ENCODE data around the gene GALNT9.

The GALNT9 gene

DNA sequence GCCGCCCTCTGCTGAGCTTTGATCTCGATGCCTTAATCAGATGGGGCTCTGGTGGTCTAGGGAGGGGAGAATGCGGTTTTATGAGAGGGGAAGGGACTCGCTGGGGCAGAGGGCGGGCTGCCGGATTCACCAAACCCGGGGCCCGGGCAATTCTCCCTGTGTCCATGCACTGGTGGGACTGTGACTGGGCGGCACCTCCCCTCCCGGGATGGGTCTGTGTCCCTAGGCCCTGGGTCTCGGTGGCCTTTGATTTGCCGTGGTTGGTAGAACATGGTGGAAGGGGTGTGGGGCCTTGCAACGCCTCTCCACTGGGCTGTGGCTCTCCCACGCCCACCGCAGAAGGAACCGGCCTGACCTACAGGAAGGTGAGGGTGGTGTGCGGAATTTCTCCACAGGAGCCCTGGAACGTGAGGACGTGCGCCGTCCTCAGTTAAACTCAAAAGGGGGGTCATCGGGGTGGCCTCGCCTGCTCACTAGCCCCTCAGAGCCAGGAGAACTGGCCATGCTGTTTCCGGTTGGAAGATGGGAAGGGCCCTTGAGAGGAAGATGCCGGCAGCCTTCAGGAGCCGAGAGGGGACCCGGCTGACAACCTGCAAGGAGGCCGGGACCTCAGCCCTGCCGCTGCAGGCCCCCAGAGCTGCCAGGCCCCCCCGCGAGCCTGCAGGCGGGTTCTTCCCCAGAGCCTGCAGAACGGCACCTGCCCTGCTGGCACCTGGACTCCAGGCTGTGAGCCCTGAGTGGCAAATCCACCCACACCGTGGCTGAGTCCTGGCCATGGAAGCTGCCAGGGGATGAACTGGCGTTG lies 141.5 kb downstream of the GALNT9 start:
- no peak for DNase-seq (ENCODE audit: low read depth in 2 of 3, low spot score in 1 of 3)

DNA sequence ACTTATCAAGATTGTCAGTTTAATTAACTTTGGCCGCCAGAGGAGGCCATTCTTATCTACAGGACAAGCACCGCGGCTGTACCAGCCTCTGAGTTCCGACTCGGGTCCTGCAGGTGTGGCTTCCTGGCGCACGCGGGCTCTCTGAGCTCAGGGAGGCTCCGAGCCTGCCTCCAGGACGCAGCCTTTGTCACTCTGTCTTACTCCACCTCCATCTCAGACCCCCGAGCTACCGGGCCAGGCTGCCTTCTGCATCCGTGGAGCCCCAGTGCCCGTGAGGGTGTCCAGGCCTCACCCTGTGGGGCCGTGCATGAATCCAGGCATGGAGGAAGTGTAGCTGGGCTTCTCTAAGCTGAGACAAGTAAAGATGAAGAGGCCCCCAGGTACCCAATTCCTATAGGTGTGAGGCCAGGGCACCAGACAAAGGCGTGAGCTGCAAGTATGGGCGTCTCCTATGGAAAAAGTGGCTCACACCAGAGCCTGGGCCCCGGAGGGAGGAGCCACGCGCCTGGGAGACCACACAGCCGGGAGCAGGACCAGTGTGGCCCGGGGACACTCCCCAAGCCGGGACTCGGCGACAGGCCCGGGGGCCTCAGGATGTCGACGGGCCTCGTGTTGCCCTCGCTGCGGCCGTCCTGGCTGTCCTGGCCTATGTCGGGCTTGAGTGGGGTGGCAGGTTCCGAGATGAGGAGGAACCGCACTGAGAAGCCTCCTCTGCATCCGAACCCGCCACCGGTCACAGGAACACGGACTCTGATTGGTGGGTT lies 142.3 kb downstream of the GALNT9 start:
- DNase-seq (ENCODE audit: low read depth in 2 of 3, low spot score in 1 of 3): no peak

DNA sequence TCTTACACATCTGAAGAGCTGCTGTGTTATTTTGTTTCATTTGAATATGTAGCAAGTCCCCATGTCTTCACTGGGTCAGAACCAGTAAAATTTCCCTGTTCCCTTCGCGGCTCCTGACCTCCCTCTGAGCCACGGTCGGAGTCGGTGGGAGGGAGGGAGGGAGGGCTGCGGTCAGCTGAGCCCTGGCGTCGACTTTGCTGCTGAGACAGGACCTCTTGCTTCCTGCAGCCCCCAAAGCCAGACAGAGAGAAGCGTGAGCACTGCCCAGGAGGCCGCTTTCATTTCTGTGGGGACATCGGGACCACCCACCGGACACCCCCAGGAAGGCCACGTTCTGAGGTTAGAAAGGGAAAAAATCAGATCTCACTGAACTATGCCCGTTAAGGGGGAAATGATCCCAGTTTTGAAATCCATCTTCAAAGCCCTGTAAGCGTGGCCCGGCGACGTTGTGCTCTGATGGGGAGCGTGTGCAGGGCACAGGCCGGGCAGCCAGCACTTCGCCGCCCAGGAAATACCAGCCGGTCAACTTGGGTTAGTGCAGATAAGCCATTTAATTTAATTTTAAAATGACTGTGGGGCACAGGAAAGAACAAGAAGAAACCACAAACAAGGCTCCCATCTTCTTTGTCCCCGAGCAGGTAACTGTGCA lies 143.1 kb downstream of the GALNT9 start:
- DNase-seq (ENCODE audit: low read depth in 2 of 3, low spot score in 1 of 3): no peak

DNA sequence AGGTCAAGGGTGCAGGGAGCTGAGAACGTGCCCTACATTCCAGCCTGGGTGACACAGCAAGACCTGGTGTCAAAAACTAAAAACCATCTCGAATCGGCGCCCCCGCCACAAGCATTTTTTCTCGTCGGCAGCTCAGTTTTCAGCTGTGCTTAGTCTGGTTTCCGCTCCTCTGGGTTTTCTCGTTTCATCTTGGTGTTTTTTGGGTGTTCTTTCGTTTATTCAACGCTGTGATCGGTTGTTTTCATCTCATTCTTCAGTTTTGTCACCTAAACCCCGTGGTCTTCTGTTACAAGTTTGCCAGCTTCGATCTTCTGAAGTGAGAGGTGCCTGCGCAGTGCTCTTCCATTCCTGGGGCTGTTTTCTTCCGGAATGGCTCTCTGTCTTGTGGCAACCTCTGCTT lies 143.7 kb downstream of the GALNT9 start:
- no peak for DNase-seq (ENCODE audit: low read depth in 2 of 3, low spot score in 1 of 3)

DNA sequence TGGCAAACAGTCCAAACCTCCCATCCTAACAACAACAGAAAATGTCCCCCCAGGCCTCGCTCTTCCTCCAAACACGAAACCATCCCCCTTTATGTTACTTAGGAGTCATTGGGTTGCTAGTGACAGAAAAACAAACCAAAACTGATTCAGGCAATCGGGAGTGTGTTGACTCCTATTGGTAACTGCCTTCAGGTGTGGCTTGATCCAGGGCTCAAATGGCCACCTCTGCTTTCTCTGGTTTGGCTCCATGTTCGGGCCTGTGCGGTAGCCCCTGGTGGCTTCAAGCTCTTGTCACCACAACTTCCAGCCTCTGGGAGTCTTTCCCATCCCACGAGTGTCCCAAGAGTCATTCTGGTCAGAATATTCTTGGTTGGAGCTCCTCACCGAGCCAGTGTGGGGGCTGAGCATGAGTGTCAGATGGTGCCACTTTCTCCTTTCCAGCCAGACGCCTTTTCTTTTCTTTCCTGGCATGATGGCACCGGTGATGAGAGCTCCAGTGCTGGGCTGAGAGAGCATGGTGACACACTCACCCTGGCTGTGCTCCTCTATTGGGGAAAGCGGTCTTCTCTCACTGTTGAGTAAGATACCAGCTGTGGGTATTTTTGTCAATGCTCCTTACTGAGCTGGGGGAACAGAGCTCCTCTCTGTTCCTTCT lies 146.6 kb downstream of the GALNT9 start:
- no peak for DNase-seq (ENCODE audit: low read depth in 2 of 3, low spot score in 1 of 3)

DNA sequence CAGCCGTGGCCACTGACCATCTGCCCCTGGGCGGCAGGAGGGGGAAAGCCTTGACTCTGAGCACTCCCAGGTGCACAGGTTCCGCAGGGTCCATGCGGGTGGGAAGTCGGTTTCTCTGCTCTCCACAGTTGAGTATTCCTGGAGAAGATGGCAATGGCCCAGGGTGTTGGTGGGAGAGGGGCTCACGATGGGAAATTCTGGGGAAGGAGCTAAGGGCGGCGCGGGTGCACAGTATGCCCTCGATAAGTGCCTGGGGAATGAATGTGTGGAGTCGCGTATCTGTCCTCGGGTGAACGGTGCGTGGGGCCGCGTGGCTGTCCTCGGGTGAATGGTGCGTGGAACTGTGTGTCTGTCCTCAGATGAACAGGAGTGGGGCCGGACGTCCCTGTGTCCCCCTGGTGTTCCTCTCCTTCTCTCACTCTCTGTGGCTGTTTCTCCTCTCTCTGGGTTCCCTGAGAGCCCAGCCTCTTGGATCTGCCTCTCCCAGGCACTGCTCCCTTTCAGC lies 147.1 kb downstream of the GALNT9 start:
- DNase-seq (ENCODE audit: low read depth in 2 of 3, low spot score in 1 of 3): no peak

DNA sequence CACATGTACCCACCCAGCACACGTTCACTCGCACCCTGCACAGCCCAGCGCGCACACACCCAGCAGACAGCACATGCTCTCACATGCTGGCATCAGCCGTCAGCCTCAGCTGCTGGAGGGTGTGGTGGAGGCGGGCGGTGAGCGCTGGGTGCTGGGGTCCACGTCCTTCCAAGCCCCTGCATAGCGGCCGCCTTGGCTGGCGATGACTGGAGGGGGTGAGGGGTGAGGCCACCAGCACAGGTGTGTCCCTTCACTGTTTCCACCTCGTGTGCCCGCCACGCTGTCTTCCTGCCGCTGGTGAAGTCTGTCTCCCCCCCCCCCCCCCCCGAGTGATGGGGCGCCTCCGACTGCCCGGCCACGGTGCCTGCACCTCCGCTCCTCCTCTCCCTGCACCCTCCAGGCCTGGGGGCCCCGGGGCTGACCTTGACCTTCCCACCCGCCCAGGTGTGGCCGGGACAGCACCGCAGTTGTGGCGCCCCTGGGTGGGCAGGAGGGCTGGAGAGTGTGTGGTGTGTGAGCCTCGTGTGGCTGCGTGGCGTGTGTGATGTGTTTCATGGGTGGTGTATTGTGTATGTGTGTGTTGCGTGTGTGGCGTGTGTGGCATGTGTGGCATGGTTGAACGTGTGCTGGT lies 147.7 kb downstream of the GALNT9 start:
- DNase-seq (ENCODE audit: low read depth in 2 of 3, low spot score in 1 of 3): no peak

DNA sequence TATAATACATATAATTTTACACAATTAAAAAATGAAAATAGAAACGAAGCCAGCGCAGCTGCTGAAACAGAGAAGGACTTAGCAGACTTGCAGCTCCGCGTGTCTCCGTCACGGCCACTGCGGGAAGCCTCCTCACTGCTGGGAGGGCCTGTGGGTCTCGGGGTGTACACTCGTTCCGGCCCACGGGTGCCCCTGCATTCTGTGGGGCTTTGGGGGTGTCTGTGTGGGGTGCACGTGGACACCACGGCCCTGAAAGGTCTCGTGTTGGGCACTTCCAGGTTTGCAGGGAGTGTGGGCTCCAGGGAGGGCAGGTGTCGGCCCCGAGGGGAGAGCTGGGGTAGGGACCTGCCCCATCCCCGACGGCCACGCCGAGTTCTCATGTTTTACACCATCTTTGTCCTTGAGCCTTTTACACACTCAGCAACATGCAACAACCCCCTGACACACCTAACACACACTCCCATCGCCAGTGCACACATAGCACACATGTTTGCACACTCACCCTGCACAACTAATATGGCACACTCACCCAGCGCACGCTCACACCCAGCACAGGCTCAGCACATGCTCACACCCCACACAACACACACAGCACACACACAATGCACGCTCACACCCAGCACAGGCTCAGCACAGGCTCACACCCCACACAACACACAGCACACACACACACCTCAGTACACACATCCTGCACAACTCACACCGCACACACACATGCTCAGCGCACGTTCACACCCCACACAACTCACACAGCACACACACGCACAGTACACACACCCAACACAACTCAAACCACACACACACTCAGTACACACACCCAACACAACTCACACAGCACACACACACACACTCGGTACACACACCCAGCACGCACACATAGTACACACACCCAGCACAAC lies 148.5 kb downstream of the GALNT9 start:
- DNase-seq (ENCODE audit: low read depth in 2 of 3, low spot score in 1 of 3): no peak

DNA sequence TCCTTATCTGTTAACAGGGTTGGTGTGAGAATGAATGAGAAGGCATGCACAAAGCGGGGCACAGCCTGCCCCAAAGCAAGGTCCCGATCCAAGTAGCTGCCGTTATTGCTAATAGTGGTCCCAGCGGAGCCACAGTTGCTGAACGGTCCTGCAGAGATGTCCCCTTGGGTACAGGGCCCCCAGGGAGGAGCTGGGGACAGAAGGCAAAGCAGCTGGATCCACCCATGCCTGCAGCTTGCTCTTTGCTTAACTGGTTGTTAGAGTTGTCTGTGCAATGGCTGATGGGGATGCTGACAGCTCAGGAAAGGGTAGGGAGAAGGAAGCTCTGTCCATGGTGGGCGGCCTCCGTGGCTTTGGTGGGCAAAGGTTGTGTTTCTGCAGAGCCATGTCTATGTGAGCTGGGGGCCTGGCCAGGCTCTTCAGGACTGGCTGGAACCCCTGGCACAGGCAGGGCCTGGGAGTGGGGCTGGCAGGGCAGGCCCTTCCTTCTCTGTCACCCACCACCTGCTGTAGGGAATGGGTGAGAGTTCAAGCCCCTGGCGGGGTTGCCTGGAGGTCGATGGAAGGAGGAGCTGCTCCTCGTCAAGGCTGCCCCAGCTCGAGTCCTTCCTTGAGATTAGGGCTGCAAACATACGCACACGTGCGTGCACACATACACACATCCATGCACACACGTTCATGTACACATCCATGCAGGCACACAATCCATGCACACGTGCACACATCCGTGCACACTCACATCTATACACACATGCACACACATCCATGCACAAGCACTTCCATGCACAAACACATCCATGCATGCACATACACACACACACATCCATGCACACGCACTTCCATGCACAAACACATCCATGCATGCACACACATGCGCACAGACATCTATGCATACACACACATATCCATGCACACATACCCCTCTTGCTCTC lies 149.7 kb downstream of the GALNT9 start:
- DNase-seq (ENCODE audit: low read depth in 2 of 3, low spot score in 1 of 3): no peak

DNA sequence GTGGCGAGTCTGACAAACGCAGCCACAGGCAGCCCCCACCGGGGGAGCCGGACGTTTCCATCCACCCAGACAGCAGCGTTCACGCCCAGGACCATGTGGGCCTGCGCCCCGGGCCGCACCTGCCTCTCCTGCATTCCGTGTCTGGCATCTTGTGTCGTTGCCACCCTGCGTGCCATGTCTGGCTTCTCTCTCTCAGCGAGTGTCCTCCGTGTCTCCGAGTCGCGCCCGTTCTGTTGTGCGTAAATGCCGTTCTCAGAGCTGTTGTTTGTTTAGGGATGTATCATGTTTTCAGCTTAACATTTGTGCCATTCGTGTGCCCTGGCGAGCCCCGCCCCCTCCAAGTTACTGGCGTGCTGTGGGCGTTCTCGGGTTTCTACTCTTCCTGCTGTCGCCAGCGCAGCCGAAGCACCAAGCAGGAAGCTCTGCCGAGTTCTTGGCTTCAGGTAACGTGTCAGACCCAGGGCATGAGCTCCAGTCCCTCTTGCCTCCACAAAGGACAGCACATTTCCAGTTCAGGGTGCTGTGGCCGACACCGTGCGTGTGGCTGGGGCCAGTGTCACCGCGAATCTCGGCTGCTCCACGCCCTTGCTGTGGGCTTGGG lies 150.5 kb downstream of the GALNT9 start:
- peak in 1 of 3 donors; percentile 27 for DNase-seq (ENCODE audit: low read depth in 2 of 3, low spot score in 1 of 3)

DNA sequence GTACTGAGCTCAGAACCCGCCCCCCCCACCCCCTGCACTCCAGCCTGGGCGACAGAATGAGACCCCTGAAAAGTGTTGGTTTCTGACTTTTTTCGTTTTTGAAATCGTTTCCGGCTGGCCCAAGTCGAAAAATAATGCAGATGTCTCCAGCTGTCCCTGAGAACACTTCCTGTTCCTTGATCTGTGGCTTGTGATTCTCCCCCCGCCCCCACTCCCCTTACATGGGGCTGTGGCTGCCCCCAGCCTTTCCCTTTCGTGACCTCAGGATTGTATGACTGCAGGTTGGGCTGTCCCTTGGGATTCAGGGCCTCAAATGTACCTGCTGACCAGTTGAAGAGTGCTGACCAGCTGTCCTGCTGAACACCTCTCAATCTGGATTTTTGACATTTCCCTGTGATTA lies 151.1 kb downstream of the GALNT9 start:
- DNase-seq (ENCODE audit: low read depth in 2 of 3, low spot score in 1 of 3): no peak

DNA sequence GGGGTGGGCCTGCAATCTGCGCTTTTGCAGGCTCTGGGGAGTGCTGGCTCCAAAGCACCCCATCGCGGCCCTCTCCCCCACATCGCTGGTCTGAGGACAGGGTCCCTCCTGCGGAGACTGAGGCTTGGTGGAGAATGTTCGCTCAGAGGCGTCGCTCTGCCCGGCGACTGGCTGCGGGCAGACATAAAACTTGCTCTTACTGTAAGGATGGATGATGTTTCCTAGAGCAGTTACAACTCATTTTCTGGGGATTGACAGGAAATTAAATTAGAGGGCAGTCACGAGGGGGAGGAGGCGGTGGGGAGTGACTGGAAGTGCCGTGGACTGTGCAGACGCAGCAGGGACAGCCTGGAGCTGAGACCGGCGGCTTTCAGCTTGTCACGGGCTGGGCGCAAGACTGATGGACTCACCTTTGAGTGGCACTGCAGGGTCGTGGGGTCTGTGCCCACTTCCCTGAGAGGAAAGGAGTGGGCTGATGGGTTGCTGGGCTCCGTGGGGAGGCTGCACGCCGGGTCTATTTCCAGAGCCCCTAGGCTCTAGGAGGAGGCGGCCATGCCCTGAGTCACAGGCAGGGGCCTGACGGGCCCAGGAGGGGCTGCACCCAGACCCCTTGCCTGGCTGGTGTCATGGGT lies 152.4 kb downstream of the GALNT9 start:
- DNase-seq (ENCODE audit: low read depth in 2 of 3, low spot score in 1 of 3): no peak

DNA sequence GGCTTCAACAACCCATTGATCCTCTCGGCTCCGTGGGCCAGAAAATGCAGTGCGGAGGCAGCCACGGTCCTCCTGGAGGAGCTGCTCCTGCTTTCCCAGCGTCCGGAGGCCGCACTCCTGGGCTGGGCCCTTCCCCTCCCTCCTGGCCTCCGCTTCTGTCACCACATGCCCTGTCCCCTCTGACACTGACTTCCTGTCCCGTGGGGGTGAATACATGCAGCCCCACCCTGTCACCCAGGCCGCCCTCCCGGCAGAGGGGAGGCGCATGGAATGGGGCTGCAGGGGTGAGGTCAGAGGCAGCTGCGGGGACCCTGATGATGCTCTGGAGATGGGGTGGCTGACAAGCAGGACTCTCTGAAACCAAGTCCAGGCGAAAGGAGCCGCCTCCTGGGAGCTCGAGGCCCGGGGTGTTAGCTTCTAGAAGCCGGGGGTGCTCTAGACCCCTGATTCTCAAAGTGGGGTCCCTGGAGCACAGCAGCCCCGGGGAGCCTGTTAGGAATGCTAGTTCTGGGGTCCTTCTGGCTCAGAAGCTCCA lies 152.9 kb downstream of the GALNT9 start:
- no peak for DNase-seq (ENCODE audit: low read depth in 2 of 3, low spot score in 1 of 3)

DNA sequence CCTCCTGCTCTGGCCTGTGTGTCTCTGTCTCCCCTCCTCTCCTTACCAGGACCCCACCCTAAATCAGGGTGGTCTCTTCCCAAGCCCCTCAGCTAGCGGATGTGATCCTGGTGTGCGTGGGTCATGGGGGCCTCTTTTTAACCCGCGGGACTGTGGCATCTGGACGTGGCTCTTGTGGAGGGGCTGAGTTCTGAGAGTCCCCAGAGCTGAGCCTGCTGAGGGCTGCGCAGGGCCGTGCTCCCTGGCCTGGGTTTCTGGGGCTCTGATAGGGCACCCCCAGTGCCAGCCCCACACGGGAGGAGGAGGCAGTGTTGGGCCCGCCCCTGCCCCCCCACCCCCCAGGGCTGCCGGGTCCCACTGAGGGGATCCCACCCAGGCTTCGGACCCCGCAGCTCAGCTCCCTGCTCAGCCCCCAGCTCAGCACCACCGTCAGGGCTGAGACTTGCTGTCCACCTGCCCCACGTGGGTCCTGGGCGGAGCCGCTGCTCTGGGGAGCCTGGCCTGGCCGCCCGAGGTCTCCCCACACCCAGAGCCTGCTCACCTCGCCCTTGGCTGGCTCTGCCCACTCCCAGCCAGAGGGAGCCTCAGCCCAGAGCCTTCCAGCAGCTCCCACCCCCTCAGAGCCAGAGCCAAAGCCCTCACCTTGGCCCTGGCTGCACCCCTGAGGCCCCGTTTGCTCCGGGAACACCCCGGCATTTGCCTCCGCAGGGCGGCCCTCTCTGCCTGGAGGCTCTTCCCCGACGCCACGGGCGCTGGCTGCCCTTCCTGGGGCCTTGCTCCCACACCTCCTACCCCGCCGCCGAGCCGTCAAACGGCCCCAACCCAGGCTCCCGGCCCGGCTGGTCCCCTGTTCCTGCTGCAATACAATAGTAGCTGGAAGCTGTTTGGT lies 153.6 kb downstream of the GALNT9 start:
- DNase-seq (ENCODE audit: low read depth in 2 of 3, low spot score in 1 of 3): no peak

DNA sequence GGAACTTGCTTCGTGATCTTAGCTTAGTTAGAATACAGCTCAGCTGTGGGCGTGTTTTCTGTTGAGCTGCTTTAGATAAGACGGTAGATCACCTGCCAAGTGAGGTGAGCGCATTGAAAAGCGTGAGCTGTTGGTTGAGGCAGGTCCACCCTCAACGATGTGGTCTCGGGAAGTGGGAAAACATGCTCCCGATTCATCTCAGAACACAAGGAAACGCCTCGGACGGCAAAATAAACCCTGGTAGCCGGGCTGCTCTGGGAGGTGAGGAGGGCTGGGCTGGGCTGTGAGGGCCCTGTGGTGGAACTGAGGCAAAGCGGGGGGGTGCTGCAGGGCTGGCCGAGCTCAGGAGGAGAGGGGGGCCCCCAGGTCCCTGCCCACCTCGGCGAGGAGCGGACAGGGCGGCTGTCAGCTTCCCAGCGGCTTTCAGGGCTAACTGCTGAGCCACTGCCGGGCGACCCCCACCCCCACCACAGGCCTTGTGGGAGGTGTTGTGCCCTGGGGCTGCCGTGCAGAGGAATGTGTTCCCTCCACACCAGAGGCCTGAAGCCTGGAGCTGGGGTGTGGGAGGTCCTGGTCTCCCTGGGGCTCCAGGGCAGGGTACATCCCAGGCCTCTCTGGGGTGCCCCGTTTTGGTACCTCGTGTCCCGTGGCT lies 154.4 kb downstream of the GALNT9 start:
- DNase-seq (ENCODE audit: low read depth in 2 of 3, low spot score in 1 of 3): no peak

Measured in stimulated activated CD4-positive, alpha-beta T cell treated with anti-CD3 and anti-CD28 coated beads, Interleukin-12 subunit alpha, Interleukin-12 subunit beta, amount 100 ng/mL, for 48 hours (primary cell).